Measurements from ENCODE around the gene LRMDA.

LRMDA gene

DNA sequence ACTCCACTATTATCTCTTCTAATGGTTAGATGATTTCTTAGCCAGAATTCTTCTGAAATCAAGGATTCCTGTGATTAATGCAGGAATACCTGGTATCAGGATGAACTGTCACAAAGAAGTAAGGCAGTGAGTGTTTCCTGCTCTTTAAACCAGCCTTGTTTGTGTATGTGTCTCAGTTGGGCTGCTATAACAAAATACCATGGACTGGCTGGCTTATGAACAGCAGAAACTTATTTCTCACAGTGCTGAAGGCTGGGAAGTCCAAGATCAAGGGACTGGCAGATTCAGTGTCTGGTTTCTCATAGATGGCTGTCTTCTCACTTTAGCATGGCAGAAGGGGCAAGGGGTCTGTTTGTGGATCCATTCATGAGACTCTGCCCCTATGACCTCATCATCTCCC lies 42.7 kb downstream of the LRMDA start:
- Histone ChIP-seq H3K9me3 (ENCODE audit: control insufficient read depth, insufficient read depth, low read length) (no peaks in the 10 kb centered on the region), H3K36me3 (ENCODE audit: control insufficient read depth, insufficient read depth, low read length) (no peaks in the 10 kb centered on the region), H3K4me1 (ENCODE audit: control insufficient read depth, insufficient read depth, low read length) (peaks cover 7% of the 10 kb centered on the region), H3K27ac (ENCODE audit: low read length) (no peak overlapping the region), H3K27me3 (ENCODE audit: control insufficient read depth, insufficient read depth, low read length) (no peaks in the 10 kb centered on the region), H3K4me3 (ENCODE audit: low read length) (no peak overlapping the region)
- DNase-seq (ENCODE audit: low read depth, low spot score), result no peak

DNA sequence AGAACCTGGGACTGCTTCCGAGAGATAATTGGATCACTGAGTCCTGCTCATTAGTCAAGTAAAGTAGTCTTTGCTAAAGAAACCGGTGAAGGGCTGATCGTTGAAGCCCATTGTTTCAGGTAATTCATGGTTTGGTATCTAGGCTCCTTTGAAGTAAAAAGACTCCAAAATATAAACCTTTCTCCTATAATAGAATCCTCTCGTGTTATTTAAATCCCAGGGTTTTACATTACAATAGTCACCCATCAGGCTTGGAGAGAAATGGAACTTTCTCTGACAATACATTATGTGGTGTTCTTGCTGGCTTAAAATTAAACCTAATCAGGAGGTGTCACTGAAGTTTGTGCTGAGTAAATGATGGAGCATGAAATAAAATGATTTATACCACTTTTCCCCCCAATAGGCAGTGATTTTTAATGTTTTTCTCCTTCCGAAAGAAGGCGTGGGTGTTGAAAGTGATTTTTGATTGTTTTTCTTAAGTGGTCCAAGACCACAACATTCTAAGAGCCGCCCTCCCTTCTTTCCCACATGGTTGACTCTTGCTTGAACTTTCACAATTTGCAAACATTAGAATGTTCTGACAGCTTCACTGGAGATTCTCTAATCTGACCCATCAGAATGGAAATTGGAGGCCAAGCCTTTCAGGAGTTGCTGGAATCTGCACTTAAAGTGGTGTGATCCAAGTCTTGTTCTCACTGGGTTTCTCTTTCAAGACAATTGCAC lies 44.2 kb downstream of the LRMDA start:
- no peak overlapping the region for H3K27ac ChIP-seq (ENCODE audit: low read length)
- no CpG with 5 or more reads among the region's 7 CpGs for WGBS (ENCODE audit: insufficient coverage, insufficient read length)
- no peaks in the 10 kb centered on the region for H3K27me3 ChIP-seq (ENCODE audit: control insufficient read depth, insufficient read depth, low read length)
- DNase-seq (ENCODE audit: low read depth, low spot score), result no peak
- H3K9me3 ChIP-seq (ENCODE audit: control insufficient read depth, insufficient read depth, low read length), result no peaks in the 10 kb centered on the region
- no peak overlapping the region for H3K4me3 ChIP-seq (ENCODE audit: low read length)
- H3K36me3 ChIP-seq (ENCODE audit: control insufficient read depth, insufficient read depth, low read length), result no peaks in the 10 kb centered on the region
- peaks cover 7% of the 10 kb centered on the region for H3K4me1 ChIP-seq (ENCODE audit: control insufficient read depth, insufficient read depth, low read length)

DNA sequence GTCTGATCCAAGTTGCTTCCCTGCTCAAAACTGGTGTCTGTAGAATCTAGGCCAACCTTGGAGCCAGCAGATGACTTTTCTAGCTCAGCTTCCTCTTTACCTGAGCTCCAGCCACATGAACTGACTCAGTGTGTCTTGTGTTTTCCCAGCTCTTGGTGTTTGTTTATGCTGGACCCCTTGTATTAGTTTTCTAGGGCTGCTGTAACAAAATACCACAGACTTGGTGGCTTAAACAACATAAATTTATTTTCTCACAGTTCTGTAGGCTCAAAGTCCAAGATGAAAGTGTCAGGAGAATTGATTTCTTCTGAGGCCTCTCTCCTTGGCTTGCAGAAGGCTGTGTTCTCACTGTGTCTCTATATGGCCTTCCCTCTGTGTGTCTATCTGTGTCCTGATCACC lies 45.1 kb downstream of the LRMDA start:
- DNase-seq (ENCODE audit: low read depth, low spot score), result no peak
- Histone ChIP-seq H3K4me1 (ENCODE audit: control insufficient read depth, insufficient read depth, low read length) (peaks cover 7% of the 10 kb centered on the region), H3K4me3 (ENCODE audit: low read length) (no peak overlapping the region), H3K36me3 (ENCODE audit: control insufficient read depth, insufficient read depth, low read length) (no peaks in the 10 kb centered on the region), H3K27me3 (ENCODE audit: control insufficient read depth, insufficient read depth, low read length) (no peaks in the 10 kb centered on the region), H3K27ac (ENCODE audit: low read length) (no peak overlapping the region), H3K9me3 (ENCODE audit: control insufficient read depth, insufficient read depth, low read length) (no peaks in the 10 kb centered on the region)

DNA sequence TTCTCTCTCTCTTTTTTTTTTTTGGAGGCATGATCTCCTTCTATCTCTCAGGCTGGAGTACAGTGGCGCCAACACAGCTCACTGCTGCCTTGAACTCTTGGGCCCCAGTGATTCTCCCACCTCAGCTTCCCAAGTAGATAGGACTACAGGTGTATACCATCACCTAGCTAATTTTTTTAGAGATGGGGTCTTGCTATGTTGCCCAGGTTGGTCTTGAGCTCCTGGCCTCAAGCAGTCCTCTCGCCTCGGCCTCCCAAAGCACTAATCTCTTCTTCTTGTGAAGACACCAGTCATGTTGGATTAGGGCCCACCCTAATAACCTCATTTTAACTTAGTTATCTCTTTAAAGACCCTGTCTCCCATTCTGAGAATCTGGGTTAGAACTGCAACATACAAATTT lies 45.6 kb downstream of the LRMDA start:
- Histone ChIP-seq H3K4me1 (ENCODE audit: control insufficient read depth, insufficient read depth, low read length) (peaks cover 7% of the 10 kb centered on the region), H3K27ac (ENCODE audit: low read length) (no peak overlapping the region), H3K27me3 (ENCODE audit: control insufficient read depth, insufficient read depth, low read length) (no peaks in the 10 kb centered on the region), H3K4me3 (ENCODE audit: low read length) (no peak overlapping the region), H3K36me3 (ENCODE audit: control insufficient read depth, insufficient read depth, low read length) (no peaks in the 10 kb centered on the region), H3K9me3 (ENCODE audit: control insufficient read depth, insufficient read depth, low read length) (no peaks in the 10 kb centered on the region)
- no peak for DNase-seq (ENCODE audit: low read depth, low spot score)
- WGBS (ENCODE audit: insufficient coverage, insufficient read length), result no CpG with 5 or more reads among the region's 3 CpGs

DNA sequence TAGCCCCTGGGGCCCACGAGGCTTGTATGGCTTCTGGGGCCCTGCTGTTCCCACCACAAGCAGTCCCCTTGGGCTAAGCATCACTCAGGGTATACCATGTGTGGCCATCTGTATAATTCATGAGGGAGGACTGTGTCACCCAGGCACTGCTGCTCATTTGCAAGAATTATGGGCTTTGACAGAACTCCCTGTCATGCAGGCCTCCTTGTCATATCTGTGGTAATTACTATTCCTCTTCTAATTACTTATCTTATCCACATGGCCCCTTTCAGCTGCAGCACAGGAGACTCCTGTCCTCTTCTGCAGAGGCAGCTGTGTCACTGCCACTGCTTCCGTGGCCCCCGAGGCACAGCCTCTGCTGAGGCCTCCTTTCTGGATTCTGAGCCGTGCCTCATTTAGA lies 46.3 kb downstream of the LRMDA start:
- Histone ChIP-seq H3K27ac (ENCODE audit: low read length) (no peak overlapping the region), H3K4me1 (ENCODE audit: control insufficient read depth, insufficient read depth, low read length) (peaks cover 7% of the 10 kb centered on the region), H3K36me3 (ENCODE audit: control insufficient read depth, insufficient read depth, low read length) (no peaks in the 10 kb centered on the region), H3K9me3 (ENCODE audit: control insufficient read depth, insufficient read depth, low read length) (no peaks in the 10 kb centered on the region), H3K27me3 (ENCODE audit: control insufficient read depth, insufficient read depth, low read length) (no peaks in the 10 kb centered on the region), H3K4me3 (ENCODE audit: low read length) (no peak overlapping the region)
- WGBS (ENCODE audit: insufficient coverage, insufficient read length), result no CpG with 5 or more reads among the region's 4 CpGs
- no peak for DNase-seq (ENCODE audit: low read depth, low spot score)

DNA sequence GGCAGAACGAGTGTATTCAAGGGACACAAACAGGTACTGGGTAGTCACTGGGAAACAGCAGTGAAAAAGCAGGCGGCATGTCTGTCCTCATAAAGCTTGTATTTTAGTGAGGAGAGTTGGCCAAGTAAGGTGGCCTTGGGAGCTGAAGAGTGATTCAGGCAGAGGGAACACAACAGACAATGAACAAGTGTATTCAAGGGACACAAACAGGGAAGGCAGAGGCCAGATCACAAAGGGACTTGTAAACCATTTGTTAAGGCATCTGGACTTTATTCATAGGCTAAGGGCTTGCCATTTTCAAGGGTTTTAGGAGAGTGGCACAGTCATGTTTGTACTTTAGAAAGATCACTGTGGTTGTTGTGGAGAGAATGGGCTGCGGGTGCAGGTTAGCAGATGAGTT lies 49.0 kb downstream of the LRMDA start:
- Histone ChIP-seq H3K4me1 (ENCODE audit: control insufficient read depth, insufficient read depth, low read length) (peaks cover 2% of the 10 kb centered on the region; the same call in 1 of the 2 replicates), H3K27me3 (ENCODE audit: control insufficient read depth, insufficient read depth, low read length) (no peaks in the 10 kb centered on the region), H3K9me3 (ENCODE audit: control insufficient read depth, insufficient read depth, low read length) (no peaks in the 10 kb centered on the region), H3K36me3 (ENCODE audit: control insufficient read depth, insufficient read depth, low read length) (no peaks in the 10 kb centered on the region), H3K4me3 (ENCODE audit: low read length) (no peak overlapping the region), H3K27ac (ENCODE audit: low read length) (no peak overlapping the region)
- DNase-seq (ENCODE audit: low read depth, low spot score), result no peak
- WGBS (ENCODE audit: insufficient coverage, insufficient read length), result no CpG with 5 or more reads among the region's 3 CpGs

DNA sequence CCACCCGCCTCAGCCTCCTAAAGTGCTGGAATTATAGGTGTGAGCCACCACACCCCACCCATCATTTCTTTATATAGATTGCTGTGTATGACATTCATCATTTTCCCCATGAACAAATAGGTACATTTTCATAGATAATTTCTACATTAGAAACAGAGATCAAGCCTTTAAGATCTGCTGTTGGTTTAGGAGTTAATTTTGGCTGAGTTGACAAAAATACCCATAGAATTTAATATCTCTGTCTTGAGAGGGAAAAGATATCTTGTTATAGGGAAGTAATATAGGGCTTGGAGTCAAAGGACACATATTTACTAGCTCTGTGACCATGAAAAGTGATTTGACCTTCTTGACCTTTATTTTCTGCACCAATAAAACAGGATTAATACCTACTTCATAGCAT lies 51.8 kb downstream of the LRMDA start:
- no CpG with 5 or more reads among the region's 1 CpG for WGBS (ENCODE audit: insufficient coverage, insufficient read length)

DNA sequence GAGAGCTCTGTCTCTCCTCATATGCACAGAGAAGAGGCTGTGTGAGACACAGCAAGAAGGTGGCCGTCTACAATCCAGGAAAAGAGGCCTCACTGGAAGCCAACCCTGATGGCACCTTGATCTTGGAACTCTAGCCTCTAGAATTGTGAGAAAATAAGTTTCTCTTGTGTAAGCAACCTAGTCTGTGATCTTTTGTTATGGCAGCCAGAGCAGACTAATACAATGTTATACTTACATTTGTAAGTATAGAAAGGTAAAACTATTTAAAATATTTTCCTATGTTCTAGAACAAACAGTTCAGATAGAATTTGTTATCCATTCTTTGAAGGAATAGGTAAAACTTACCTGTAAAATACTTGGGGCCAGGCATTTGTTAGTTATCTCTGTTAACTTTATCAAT lies 53.3 kb downstream of the LRMDA start:
- no peaks in the 10 kb centered on the region for H3K27me3 ChIP-seq (ENCODE audit: control insufficient read depth, insufficient read depth, low read length)
- no peak for DNase-seq (ENCODE audit: low read depth, low spot score)
- no peaks in the 10 kb centered on the region for H3K4me1 ChIP-seq (ENCODE audit: control insufficient read depth, insufficient read depth, low read length)
- no peak overlapping the region for H3K27ac ChIP-seq (ENCODE audit: low read length)
- H3K4me3 ChIP-seq (ENCODE audit: low read length), result no peak overlapping the region
- WGBS (ENCODE audit: insufficient coverage, insufficient read length), result no CpG with 5 or more reads among the region's 1 CpG
- H3K36me3 ChIP-seq (ENCODE audit: control insufficient read depth, insufficient read depth, low read length), result no peaks in the 10 kb centered on the region
- H3K9me3 ChIP-seq (ENCODE audit: control insufficient read depth, insufficient read depth, low read length), result no peaks in the 10 kb centered on the region

More for the DNA sequence above, 51.8 kb downstream of the LRMDA start:
- DNase-seq (ENCODE audit: low read depth, low spot score), result no peak
- Histone ChIP-seq H3K9me3 (ENCODE audit: control insufficient read depth, insufficient read depth, low read length) (no peaks in the 10 kb centered on the region), H3K27ac (ENCODE audit: low read length) (no peak overlapping the region), H3K4me1 (ENCODE audit: control insufficient read depth, insufficient read depth, low read length) (no peaks in the 10 kb centered on the region), H3K36me3 (ENCODE audit: control insufficient read depth, insufficient read depth, low read length) (no peaks in the 10 kb centered on the region), H3K4me3 (ENCODE audit: low read length) (no peak overlapping the region), H3K27me3 (ENCODE audit: control insufficient read depth, insufficient read depth, low read length) (no peaks in the 10 kb centered on the region)

DNA sequence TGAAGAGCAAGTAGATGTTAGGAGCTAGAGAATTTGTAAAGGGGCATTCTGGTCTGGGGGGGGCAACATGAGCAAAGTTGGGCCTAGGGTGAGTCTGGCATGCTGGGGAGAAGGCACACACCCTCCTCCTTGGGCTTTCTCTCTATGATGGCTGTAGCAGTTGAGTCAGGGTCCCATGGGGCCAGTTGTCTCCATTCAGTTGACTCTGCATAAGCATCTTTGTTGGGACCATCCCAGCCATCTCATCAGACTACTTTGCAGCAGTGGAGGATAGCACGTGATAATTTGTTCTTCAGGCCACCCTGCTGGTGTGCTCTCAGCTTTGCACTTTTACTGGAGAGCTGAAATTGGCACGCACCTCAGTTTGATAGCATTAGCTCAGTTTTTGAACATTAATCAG lies 55.2 kb downstream of the LRMDA start:
- no CpG with 5 or more reads among the region's 2 CpGs for WGBS (ENCODE audit: insufficient coverage, insufficient read length)
- DNase-seq (ENCODE audit: low read depth, low spot score), result no peak
- no peaks in the 10 kb centered on the region for H3K36me3 ChIP-seq (ENCODE audit: control insufficient read depth, insufficient read depth, low read length)
- no peak overlapping the region for H3K4me3 ChIP-seq (ENCODE audit: low read length)
- H3K27me3 ChIP-seq (ENCODE audit: control insufficient read depth, insufficient read depth, low read length), result no peaks in the 10 kb centered on the region
- H3K27ac ChIP-seq (ENCODE audit: low read length), result no peak overlapping the region
- H3K4me1 ChIP-seq (ENCODE audit: control insufficient read depth, insufficient read depth, low read length), result no peaks in the 10 kb centered on the region
- H3K9me3 ChIP-seq (ENCODE audit: control insufficient read depth, insufficient read depth, low read length), result no peaks in the 10 kb centered on the region

DNA sequence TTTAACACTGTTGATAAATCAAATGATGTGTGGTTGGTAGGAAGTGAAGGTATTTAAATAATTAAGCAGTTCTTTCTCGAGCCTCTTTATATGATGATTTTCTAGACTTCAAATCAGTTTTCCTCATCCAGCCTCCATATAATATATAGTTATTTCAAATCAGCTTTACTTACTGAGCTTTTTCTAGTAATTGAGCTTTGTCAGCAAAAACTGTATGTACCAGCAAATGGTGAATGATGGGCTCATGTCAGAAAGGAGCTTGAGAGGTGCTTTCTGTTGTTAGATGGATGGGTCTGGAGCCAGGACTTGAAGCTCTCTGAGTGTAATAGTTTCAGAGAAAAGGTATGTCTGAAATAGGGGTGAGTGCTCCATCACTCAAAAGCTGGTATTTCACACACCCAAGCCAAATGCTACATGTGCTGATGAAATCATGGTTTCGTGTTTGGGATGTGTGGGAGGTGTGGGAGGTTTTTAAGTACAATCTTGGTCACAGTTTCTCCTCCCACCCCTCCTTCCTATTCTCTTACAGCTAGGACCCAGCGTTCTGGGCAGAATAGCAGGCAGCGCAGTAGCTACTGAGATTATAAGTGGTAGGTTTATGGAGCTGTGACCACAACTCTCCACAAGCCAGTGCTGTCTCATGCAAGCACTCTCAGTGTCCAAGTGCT lies 55.8 kb downstream of the LRMDA start:
- Histone ChIP-seq H3K27me3 (ENCODE audit: control insufficient read depth, insufficient read depth, low read length) (no peaks in the 10 kb centered on the region), H3K27ac (ENCODE audit: low read length) (no peak overlapping the region), H3K9me3 (ENCODE audit: control insufficient read depth, insufficient read depth, low read length) (no peaks in the 10 kb centered on the region), H3K4me1 (ENCODE audit: control insufficient read depth, insufficient read depth, low read length) (no peaks in the 10 kb centered on the region), H3K36me3 (ENCODE audit: control insufficient read depth, insufficient read depth, low read length) (no peaks in the 10 kb centered on the region), H3K4me3 (ENCODE audit: low read length) (no peak overlapping the region)
- WGBS (ENCODE audit: insufficient coverage, insufficient read length), result no CpG with 5 or more reads among the region's 4 CpGs
- DNase-seq (ENCODE audit: low read depth, low spot score), result no peak

DNA sequence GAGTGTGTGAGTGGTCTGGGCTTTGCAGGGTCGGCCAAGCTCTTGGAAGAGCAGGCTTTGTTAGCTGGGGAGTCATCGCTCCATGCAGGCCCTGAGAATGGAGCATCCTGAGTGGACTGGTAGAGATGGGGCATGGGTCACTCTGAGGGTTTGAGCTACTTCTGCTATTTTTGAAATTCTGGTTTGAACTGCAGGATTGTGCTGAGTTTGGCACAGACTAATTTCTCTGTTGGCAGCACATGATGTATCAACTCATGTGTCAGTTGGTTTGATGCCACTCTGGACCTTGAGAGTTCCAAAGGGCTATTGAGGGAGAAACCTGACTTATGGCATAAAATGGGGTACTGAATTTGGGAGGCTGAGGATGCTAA lies 56.3 kb downstream of the LRMDA start:
- Histone ChIP-seq H3K27me3 (ENCODE audit: control insufficient read depth, insufficient read depth, low read length) (no peaks in the 10 kb centered on the region), H3K36me3 (ENCODE audit: control insufficient read depth, insufficient read depth, low read length) (no peaks in the 10 kb centered on the region), H3K9me3 (ENCODE audit: control insufficient read depth, insufficient read depth, low read length) (no peaks in the 10 kb centered on the region), H3K4me1 (ENCODE audit: control insufficient read depth, insufficient read depth, low read length) (no peaks in the 10 kb centered on the region), H3K4me3 (ENCODE audit: low read length) (no peak overlapping the region), H3K27ac (ENCODE audit: low read length) (no peak overlapping the region)
- DNase-seq (ENCODE audit: low read depth, low spot score), result no peak
- no CpG with 5 or more reads among the region's 2 CpGs for WGBS (ENCODE audit: insufficient coverage, insufficient read length)

Data from iPS DF 6.9 (cell line).